ENCODE results near the gene ISL2.
"Not testable (repeated sequence)": the region's sequence is repeated elsewhere in the genome, so short reads cannot be mapped to it uniquely, and the experiment has no call there.

ISL2 gene

GRCh38 chr15:76336254-76337058, at the start of gene ISL2:
ISL2 (plus strand) TSS chr15:76336773; CDS start chr15:76336884, 111 bp downstream.
- DNase-seq (ENCODE audit: low read depth): peak; percentile 97

DNA sequence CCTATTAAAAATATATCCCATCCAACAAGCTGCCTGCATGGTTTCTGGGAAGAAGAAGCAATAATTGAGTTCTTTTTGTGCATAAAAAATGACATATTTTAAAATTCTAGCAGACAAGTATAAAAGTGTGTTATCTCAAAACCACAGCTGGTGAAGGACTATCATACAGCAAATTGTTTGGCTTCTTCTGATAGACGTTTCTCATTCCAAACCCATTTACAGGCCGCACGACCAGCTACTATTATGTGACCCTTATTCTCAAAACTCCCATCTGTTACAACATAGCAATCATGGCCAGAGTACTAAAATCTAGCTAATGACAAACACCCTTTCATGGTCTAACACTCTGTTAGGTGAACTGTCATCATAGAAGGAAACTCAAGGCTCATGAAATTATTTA, 47.0 kb upstream of the ISL2 start:
- DNase-seq (ENCODE audit: low read depth): no peak

GRCh38 chr15:76293361-76293760, 43.2 kb upstream of the ISL2 start:
- no peak for DNase-seq (ENCODE audit: low read depth)

DNA sequence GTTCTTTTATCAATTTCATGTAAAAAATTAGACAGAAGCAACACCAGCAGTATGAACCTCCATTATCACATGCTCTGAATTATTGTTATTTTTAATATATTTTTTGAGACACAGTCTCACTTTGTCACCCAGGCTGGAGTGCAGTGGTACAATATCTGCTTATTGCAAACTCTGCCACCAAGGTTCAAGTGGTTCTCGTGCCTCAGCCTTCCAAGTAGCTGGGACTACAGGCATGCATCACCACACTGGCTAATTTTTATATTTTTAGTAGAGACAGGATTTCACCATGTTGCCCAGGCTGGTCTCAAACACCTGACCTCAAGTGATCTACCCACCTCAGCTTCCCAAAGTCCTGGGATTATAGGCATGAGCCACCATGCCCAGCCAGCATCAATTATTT, 42.1 kb upstream of the ISL2 start:
- not testable (repeated sequence) for DNase-seq (ENCODE audit: low read depth)

- no peak for DNase-seq (ENCODE audit: low read depth)
Measured at GRCh38 chr15:76296849-76297248, 39.7 kb upstream of the ISL2 start.

DNA sequence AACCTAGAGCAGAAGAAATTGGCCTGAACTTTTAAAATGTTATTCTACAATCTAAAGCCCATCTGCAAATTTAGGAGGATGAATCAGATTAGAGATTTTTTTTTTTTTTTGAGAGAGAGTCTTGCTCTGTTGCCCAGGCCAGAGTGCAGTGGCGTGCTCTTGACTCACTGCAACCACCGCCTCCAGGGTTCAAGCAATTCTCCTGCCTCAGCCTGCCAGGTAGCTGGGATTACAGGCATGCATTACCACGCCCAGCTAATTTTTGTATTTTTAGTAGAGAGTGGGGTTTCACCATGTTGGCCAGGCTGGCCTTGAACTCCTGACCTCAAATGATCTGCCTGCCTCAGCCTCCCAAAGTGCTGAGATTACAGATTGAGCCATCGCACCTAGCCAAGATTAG, 38.6 kb upstream of the ISL2 start:
- DNase-seq (ENCODE audit: low read depth): not testable (repeated sequence)

DNA sequence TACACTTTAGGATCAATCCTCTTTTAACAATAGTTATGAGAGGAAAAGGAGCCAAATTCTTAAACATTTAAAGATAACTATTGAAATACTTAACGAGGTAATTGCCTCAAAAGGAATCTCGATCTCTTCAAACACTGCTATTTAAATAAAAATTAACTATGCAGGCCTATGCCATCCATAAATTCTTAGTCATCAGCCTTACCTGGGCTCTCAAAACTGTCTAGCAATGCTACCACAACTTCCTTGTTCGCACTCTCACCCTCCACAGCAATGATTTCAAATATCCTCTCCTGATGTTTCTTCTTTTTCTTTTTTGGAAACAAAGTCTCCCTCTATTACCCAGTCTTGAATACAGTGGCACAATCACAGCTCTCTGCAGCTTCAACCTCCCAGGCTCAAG, 37.6 kb upstream of the ISL2 start:
- no peak for DNase-seq (ENCODE audit: low read depth)

DNA sequence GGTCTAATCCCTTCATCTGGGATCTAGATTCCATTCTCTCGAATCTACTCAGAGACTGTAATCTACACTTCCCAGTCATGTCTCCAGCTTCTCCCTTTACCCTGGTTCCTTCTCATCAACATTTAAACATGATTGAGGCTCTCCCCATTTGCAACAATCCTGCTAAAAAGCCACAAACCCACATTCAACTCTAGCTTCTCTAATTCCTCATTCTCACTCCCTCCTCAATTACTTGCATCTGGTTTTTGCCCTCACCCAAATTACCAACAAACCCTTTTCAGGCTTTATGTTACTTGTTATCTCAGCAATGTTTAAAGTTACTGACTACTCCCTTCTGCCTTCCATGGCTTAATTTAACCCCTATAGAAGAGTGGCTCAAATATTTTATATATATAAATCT, 36.8 kb upstream of the ISL2 start:
- DNase-seq (ENCODE audit: low read depth): no peak

DNA sequence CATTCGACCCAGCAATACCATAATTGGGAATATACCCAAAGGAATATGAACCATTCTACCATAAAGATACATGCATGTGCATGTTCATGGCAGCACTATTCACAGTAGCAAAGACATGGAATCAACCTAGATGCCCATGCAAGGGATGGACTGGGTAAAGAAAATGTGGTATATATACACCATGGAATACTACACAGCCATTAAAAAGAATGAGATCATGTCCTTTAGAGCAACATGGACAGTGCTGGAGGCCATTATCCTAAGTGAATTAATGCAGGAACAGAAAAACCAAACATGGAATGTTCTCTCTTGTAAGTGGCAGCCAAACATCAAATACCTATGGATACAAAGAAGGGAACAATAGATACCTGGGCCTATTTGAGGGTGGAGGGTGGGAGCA, 32.7 kb upstream of the ISL2 start:
- DNase-seq (ENCODE audit: low read depth): no peak

- no peak for DNase-seq (ENCODE audit: low read depth)
Measured at GRCh38 chr15:76309601-76310330, 26.8 kb upstream of the ISL2 start.

- no peak for DNase-seq (ENCODE audit: low read depth)
Measured at GRCh38 chr15:76310475-76311099, 26.0 kb upstream of the ISL2 start.

DNA sequence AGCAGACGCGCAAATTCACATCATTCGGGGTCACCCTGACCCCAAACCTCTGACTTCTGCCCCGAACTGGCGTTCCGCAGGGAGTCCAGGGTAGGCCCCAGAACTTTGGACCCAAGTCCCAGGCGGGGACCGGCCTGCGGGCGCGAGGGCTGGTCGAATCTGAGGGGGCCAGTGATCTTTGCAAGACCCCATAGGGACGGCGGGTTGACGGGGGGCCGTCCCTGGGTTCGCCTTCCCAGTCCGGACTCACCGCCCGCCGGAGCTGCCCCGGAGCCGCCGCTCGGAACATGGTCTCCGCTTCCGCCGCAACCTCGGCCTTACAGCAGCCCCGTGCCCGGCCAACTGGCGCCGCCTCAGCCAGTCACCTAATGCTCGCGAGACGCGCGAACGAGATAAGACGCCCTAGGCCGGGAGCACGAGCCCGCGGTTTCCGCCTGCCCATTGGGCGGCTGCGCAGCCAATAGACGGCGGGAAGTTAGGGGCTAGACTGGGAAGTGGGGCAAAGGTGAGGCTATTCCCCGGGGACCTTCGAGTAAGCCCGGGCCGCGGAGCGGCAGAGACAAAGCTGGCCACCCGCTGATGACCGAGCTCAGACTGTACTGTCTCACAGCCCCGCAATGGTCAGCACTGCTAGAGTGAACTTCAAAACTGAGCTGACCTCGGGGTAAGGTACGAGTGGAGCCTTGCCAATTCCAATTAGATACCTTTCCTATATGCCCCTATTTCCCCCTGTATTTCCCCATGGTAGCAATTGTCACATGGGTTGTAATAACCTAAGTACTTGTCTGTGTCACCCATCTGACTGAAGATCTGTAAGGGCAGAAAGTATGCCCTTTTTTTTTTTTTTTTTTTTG, 25.2 kb upstream of the ISL2 start, which contains the start of gene ETFA:
Gene ETFA, minus strand, starts transcription at position 370 of the 854 bp plus-strand sequence. Its CDS starts 81 bp downstream, at position 289.
- DNase-seq (ENCODE audit: low read depth): peak; percentile 92

- DNase-seq (ENCODE audit: low read depth): no peak
Measured at GRCh38 chr15:76312540-76313174, 23.9 kb upstream of the ISL2 start.

- DNase-seq (ENCODE audit: low read depth): not testable (repeated sequence)
Measured at GRCh38 chr15:76313175-76313567, 23.4 kb upstream of the ISL2 start.

- no peak for DNase-seq (ENCODE audit: low read depth)
Measured at GRCh38 chr15:76313731-76314130, 22.8 kb upstream of the ISL2 start.

GRCh38 chr15:76320012-76320411, 16.6 kb upstream of the ISL2 start:
- no peak for DNase-seq (ENCODE audit: low read depth)

GRCh38 chr15:76321171-76321570, 15.4 kb upstream of the ISL2 start:
- DNase-seq (ENCODE audit: low read depth): no peak

- no peak for DNase-seq (ENCODE audit: low read depth)
Measured at GRCh38 chr15:76321602-76322001, 15.0 kb upstream of the ISL2 start.

- DNase-seq (ENCODE audit: low read depth): no peak
Measured at GRCh38 chr15:76324066-76324465, 12.5 kb upstream of the ISL2 start.

DNA sequence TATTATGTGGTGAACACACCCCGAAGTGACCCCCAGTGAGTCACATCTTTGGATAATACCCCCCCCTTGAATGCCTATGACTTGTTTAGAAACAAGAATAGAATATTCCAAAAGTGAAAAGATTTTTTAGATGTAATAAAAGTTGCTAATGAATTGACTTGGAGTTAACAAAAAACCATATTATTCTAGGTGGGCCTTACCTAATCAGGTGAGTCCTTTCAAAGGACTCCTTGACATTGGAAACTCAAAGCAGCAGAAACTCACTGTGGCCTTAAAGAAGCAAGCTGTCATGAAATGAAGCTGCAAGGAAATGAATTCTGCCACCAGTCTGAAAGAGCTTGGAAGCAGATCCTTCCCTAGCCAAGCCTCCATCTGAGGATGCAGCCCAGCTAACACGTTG, 10.9 kb upstream of the ISL2 start:
- DNase-seq (ENCODE audit: low read depth): no peak
